ENCODE measurements around the gene CCDC148.

CCDC148 gene

GRCh38 chr2:158232476-158232875 lies 224.1 kb downstream of the CCDC148 start (continued):
- TF ChIP-seq AEBP2 (tag by site-specific recombination; IDR thresholded peaks at IDR 0.05; ENCODE audit: borderline replicate concordance): no peak
- peak; percentile 59 for TF ChIP-seq ZNF366 (tag by site-specific recombination; conservative IDR thresholded peaks at IDR 0.05)
- TF ChIP-seq ZNF530 (tag by site-specific recombination; IDR thresholded peaks at IDR 0.05; ENCODE audit: low read depth): no peak
- no peak for TF ChIP-seq ZNF433 (tag by site-specific recombination; IDR thresholded peaks at IDR 0.05; ENCODE audit: low read depth)
- 0 out of 2 replicates have a peak, but pooled peaks have one; percentile 20 for TF ChIP-seq KLF16 (tag by site-specific recombination; IDR thresholded peaks at IDR 0.05)
- TF ChIP-seq YY1 (tag by site-specific recombination; IDR thresholded peaks at IDR 0.05): no peak
- peak; percentile 29; the same call in 1 of the 2 replicates for TF ChIP-seq PRDM10 (tag by site-specific recombination; IDR thresholded peaks at IDR 0.05)
- no peak for TF ChIP-seq HOXC10 (CRISPR knock-in tag; IDR thresholded peaks at IDR 0.05)
- no peak for TF ChIP-seq REST (tag by site-specific recombination; IDR thresholded peaks at IDR 0.05)
- 0 out of 2 replicates have a peak, but pooled peaks have one; percentile 26 for TF ChIP-seq ZNF610 (tag by site-specific recombination; IDR thresholded peaks at IDR 0.05; ENCODE audit: borderline replicate concordance)
- peak; percentile 76; the same call in 1 of the 2 replicates for TF ChIP-seq BCL6B (tag by site-specific recombination; IDR thresholded peaks at IDR 0.05)
- peak; percentile 87 for TF ChIP-seq HIC1 (tag by site-specific recombination; IDR thresholded peaks at IDR 0.05)
- TF ChIP-seq HOXA7 (CRISPR knock-in tag; IDR thresholded peaks at IDR 0.05; ENCODE audit: borderline replicate concordance): no peak
- no peak for TF ChIP-seq ZNF518A (tag by site-specific recombination; conservative IDR thresholded peaks at IDR 0.05; ENCODE audit: low read depth)
- TF ChIP-seq ZNF629 (tag by site-specific recombination; IDR thresholded peaks at IDR 0.05): peak; percentile 63
- TF ChIP-seq ZBTB26 (tag by site-specific recombination; optimal IDR thresholded peaks at IDR 0.05): no peak
- peak; percentile 77 for TF ChIP-seq OVOL3 (tag by site-specific recombination; IDR thresholded peaks at IDR 0.05)
- peak; percentile 73 for TF ChIP-seq GFI1B (tag by site-specific recombination; IDR thresholded peaks at IDR 0.05)
- peak; percentile 74 for TF ChIP-seq ZEB2 (tag by site-specific recombination; IDR thresholded peaks at IDR 0.05)
- TF ChIP-seq IKZF3 (tag by site-specific recombination; IDR thresholded peaks at IDR 0.05): peak; percentile 82
- TF ChIP-seq ZNF843 (tag by site-specific recombination; IDR thresholded peaks at IDR 0.05): peak; percentile 97
